Sciatic nerve (tissue), 2 donors: Measurements from ENCODE around the gene USP36. TPM values are rescaled to one million over a fixed set of nuclear protein-coding genes. Genes with fewer than 3 reads are reported as not detected.
"Not testable (repeated sequence)": the region's sequence is repeated elsewhere in the genome, so short reads cannot be mapped to it uniquely, and the experiment has no call there.

Experiments used
- ATAC-seq: fragments of 200-7000 bp; cut with Tn5 transposase; one replicate; pipeline ENCODE4 v1.9.1; 2020; ENCODE audit warnings: mild to moderate bottlenecking, moderate library complexity
- DNase-seq: peaks from one replicate; pipeline ENCODE4 v3.0.0-alpha.2; 2020; ENCODE audit warnings: low spot score
- intact Hi-C: fragments of 100-400 bp; cut with DNase I; formaldehyde crosslinking; loops from one replicate; pipeline ENCODE4 v1.14.2; 2022
- total RNA-seq: library from RNA; stranded (reverse); fragmentation: NEBNext Ultra II Directional; extraction: Animal tissue kit (Norgen Biotek cat#: 25700); gene quantifications from one replicate; pipeline ENCODE4 v1.2.1, GENCODE V29; 2021
- donor health status: DM: no; HTN: no; CAD: no.
- donor health status: DM: no; HTN: no; CAD: no.

USP36 gene
- total RNA-seq, 1 donor from 2014 or later, result 109 TPM

- intact Hi-C loops, result loop anchor here (10.0 kb wide), 1 partner anchor 49 kb away; the partner anchor contains the start of gene TIMP2
- ATAC-seq (no peak), DNase-seq (no peak)
Observed at GRCh38 chr17:78875363-78876093, 34.9 kb upstream of the USP36 start.

- peak; percentile 78 for DNase-seq
- peak; percentile 83 for ATAC-seq
- intact Hi-C loops, result loop anchor here (10.0 kb wide), 1 partner anchor 51 kb away; the partner anchor contains the start of gene TIMP2
Observed at GRCh38 chr17:78873519-78874340, 33.1 kb upstream of the USP36 start.

GRCh38 chr17:78872486-78872885 is 31.9 kb upstream of the USP36 start:
- no peak for ATAC-seq
- intact Hi-C loops, result loop anchor here (10.0 kb wide), 1 partner anchor 52 kb away; the partner anchor contains the start of gene TIMP2

GRCh38 chr17:78870621-78871020 is 30.0 kb upstream of the USP36 start:
- intact Hi-C loops, result loop anchor here (10.0 kb wide), 1 partner anchor 54 kb away; the partner anchor contains the start of gene TIMP2
- no peak for ATAC-seq
- no peak for DNase-seq

More at GRCh38 chr17:78872486-78872885, 31.9 kb upstream of the USP36 start:
- DNase-seq, result no peak

- DNase-seq, result no peak
- intact Hi-C loops, result loop anchor here (5.0 kb wide), 1 partner anchor 104 kb away; no protein-coding TSS in a partner anchor
- no peak for ATAC-seq
Observed at GRCh38 chr17:78868391-78868790, 27.8 kb upstream of the USP36 start.

GRCh38 chr17:78867046-78867445 is 26.4 kb upstream of the USP36 start:
- not testable (repeated sequence) for DNase-seq, ATAC-seq
- intact Hi-C loops, result loop anchor here (5.0 kb wide), 1 partner anchor 105 kb away; no protein-coding TSS in a partner anchor

- peak; percentile 87 for DNase-seq
- intact Hi-C loops, result loop anchor here (5.0 kb wide), 1 partner anchor 106 kb away; no protein-coding TSS in a partner anchor
- peak; percentile 53 for ATAC-seq
Observed at GRCh38 chr17:78865682-78866390, 25.2 kb upstream of the USP36 start.

GRCh38 chr17:78864117-78864516 is 23.5 kb upstream of the USP36 start:
- ATAC-seq, result no peak
- DNase-seq, result no peak
- intact Hi-C loops, result no loop called here

GRCh38 chr17:78862073-78863023 is 21.7 kb upstream of the USP36 start:
- intact Hi-C loops, result no loop called here
- ATAC-seq (peak; percentile 95), DNase-seq (peak; percentile 90)

GRCh38 chr17:78861229-78861628 is 20.6 kb upstream of the USP36 start:
- intact Hi-C loops, result no loop called here
- DNase-seq (no peak), ATAC-seq (no peak)

- DNase-seq (no peak), ATAC-seq (no peak)
- intact Hi-C loops, result no loop called here
Observed at GRCh38 chr17:78859051-78859450, 18.4 kb upstream of the USP36 start.

- DNase-seq (no peak), ATAC-seq (no peak)
- intact Hi-C loops, result no loop called here
Observed at GRCh38 chr17:78857266-78857665, 16.7 kb upstream of the USP36 start.

GRCh38 chr17:78855561-78856165 is 15.0 kb upstream of the USP36 start:
- intact Hi-C loops, result no loop called here
- ATAC-seq, result peak; percentile 22
- DNase-seq, result no peak

GRCh38 chr17:78854508-78854907 is 13.9 kb upstream of the USP36 start:
- no peak for ATAC-seq
- intact Hi-C loops, result no loop called here
- no peak for DNase-seq

- ATAC-seq (no peak), DNase-seq (no peak)
- intact Hi-C loops, result no loop called here
Observed at GRCh38 chr17:78853926-78854394, 13.3 kb upstream of the USP36 start.

GRCh38 chr17:78852709-78853121 is 12.1 kb upstream of the USP36 start:
- intact Hi-C loops, result no loop called here
- ATAC-seq (peak; percentile 22), DNase-seq (no peak)

- ATAC-seq, result no peak
- intact Hi-C loops, result no loop called here
Observed at GRCh38 chr17:78849026-78849425, 8.4 kb upstream of the USP36 start.

More at GRCh38 chr17:78849026-78849425, 8.4 kb upstream of the USP36 start:
- DNase-seq, result no peak
